Right forelimb (tissue), 1 donor: ENCODE measurements around the gene PRDM16.
A peak's percentile ranks its signal among the peaks of the same experiment; 100 is the strongest.

Source experiments
- DNase-seq: peaks from one replicate; pipeline ENCODE4 v3.0.0-alpha.2; 2018

The PRDM16 gene

DNA sequence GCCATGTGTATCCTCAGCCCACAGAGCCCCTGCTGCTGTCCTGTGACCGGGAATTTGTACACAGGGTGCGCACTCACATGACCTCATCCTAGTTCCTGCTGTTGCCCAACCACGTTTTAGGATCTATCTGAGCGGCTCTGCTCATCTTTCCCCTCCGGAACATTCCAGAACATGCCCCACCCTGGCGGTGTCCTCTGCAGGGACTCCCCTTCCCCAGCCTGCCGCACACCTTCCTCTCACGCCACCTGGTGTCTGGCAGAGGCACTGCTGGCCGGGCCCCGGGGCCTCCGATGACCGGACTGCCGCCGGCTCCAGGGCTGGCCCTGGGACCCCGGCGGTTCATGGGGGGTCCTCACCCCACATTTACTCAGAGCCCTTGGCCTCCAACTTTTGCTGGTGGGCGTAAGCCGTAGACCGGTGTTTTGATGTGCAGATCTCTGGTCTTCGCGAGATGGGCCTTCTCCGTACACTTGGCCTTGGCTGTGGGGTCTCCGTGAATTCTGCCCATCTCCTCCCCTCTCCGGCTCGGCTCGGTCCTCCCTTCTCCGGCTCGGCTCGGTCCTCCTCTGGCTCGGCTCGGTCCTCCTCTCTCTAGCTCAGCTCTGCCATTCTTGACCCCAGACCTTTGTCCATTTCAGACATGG lies 414.9 kb downstream of the PRDM16 start:
- DNase-seq = peak; percentile 58

DNA sequence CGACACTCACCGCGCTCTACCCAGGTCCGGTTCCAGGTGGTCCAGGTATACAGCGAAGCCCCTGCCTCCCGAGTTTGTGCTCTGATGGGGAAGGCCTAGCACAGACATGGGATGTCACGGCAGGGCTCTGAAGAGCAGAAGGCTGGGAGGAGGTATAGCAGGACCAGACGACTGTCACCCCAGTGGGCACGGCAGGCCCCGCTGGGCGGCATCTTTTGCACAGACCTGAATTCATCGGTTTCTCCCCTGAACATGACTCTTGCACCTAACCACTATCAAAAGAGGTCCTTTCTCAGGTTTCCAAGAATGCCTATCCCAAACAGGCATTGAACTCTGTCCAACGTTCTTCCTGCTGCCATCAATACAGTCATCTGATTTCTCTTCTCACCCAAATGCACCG lies 416.0 kb downstream of the PRDM16 start:
- DNase-seq = no peak
